Stimulated activated CD4-positive, alpha-beta T cell treated with anti-CD3 and anti-CD28 coated beads, TNF-alpha, amount 100 ng/mL, for 48 hours (primary cell): Measurements from ENCODE around the gene LINS1.
A peak's percentile ranks its signal among the peaks of the same experiment; 100 is the strongest.

Experiments
- DNase-seq, 3 donors: peaks; one replicate each; pipeline ENCODE4 v3.0.0-alpha.2; 2020; ENCODE audit warnings: low read depth in 3 of 3

LINS1 gene, protein sequence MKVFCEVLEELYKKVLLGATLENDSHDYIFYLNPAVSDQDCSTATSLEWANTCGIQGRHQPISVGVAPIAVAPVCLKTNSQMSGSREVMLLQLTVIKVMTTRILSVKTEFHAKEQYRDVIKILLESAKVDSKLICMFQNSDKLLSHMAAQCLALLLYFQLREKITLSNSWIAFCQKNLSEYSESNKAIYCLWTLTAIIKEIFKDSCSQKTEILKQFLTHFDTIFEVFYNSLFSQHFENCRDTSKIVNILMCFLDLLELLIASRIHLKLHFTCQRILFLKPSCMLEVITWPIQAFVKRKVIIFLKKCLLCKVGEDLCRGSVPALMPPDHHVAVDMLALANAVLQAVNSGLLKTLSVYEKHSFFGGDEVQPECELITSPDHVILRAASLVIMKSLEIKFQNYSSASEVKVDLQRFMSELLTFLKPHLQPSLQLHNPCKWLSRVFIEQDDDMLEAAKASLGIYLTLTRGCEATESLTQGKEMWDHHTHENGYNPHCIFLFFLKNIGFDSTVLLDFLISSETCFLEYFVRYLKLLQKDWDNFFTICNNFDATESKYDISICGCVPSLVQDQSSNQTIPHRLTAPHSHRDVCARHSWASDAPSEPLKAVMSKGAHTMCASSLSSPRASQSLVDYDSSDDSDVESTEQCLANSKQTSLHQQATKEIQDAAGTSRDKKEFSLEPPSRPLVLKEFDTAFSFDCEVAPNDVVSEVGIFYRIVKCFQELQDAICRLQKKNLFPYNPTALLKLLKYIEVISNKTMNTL

DNA sequence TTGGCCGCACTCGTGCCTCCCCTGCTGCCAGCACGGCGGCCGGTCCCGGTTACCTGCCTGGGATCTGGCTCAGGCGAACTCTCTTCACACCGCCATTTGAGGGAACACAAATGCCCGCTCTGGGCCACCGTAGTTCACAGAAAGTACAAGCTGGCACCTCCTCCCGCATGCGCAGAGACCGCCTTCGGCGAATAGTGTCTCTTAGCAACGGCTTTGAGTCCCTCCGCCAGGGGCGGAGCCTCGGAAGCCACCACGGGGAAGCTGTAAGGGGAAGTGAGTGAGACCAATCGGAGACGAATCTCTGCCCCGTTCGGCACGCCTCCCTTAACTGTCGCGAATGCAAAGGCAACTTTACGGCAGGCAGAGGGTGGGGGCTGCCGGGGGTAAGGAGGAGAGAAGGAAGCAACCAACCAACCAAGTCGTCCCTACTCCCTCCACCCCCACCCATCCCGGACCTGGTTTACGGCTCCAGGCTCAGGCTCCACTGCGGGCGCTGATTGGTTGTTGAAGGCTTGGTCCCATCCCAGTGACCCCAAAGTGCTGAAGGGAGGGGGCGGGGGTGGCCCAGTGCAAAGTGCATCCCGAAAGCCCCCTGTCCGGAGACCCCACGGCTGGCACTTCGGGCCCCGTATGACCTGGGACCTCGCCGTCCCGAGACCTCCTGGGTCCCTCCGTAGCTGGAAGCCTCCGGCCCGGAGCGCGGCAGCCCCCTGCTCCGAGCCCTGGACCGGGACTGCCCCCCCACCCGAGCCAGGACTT lies at the start of gene LINS1, which contains the start of gene ASB7:
LINS1 (minus strand) TSS at position 121 of the 759 bp plus-strand sequence. CDS start 21,342 bp downstream, outside the sequence.
ASB7 (plus strand) TSS at position 526 of the 759 bp plus-strand sequence. CDS start 9,628 bp downstream, outside the sequence.
- peak; percentile 98 to 99 (median 98) for DNase-seq

DNA sequence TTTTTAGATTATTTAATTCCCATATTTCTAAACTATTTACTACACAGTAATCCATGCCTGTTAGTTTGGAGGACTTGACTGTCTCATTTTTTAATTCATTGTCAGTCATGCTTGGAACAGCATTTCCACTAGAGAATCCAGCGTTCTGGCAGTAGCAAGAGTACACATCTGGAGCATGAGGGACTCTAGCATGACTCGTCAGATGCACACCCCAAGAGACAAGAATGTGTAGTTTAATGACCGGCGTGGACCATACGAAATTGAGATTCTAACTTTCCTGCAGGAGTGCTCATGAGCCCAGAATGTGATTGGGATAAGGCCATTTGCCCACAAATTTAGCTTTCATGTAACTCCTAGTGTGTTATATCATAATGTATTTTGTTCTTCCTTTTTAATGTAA lies 49.3 kb upstream of the LINS1 start:
- no peak for DNase-seq

DNA sequence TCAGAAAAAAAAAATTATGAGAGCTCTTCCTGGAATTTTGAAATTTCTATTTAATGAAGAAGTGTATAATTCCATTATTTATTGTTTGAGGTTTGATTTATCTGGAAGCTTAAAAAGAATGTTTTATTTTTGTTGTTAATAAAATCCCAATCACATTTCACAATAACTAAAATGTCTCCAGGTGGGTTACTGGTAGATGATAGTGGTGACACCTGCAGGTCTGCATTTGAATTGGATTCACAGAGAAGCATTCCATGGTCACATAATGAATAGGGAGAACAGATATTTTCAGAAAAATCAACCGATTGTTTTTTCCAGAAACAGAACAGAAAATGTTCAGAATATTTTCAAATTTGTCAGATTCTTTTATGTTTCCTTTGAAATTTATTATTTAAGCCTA lies 48.7 kb upstream of the LINS1 start:
- DNase-seq, result no peak

DNA sequence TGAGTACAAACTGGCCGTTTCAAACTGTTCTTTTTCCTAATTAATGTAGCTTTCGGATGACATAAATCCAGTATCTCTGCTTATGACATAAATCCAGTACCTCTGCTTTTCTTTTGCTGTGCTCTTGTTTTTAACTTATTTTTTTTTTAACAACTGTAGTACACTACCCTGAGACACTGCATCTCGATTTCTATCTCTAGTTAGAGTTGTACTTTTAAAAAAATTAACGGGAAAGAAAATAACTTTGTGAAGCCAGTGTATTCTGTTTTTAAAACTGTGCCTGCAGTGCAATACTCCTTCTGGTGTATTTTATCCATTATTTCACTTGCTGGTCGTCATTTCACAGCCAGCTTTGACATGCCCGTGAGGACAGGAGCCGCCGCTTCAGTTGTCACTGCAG lies 47.0 kb upstream of the LINS1 start:
- DNase-seq, result no peak

DNA sequence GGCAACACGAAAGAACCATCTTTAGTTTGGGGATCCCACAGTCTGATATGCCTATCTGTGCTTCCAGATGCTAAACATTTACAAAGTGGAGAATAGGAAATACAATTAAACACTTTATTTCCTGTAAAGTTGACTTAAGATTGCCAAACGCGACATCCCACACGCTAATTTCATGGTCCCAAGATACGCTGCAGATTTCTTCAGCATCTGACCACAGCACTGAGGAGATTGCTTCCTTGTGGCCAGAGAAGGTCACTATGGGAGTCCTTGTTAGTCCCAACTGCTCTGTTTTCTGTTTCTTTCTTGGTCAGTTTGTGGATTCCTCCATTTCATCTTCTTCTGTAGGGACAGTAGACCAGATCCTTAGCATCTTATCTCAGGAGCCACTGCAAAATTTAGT lies 43.7 kb upstream of the LINS1 start:
- no peak for DNase-seq

DNA sequence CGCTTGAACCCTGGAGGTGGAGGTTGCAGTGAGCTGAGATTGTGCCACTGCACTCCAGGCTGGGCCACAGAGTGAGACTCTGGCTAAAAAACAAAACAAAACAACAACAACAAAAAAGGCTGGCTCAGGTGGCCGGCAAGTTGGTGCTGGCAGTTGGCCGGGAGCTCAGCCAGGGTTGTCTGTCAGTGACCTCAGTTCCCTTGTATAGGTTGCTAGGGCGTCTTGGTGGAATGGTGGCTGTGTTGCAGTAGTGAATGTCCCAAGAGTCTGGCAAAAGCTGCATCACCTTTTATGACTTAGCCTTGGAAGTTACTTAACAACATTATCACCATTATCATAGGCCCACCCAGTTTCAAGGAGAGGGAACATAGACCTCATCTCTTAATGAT lies 41.0 kb upstream of the LINS1 start:
- no peak for DNase-seq

DNA sequence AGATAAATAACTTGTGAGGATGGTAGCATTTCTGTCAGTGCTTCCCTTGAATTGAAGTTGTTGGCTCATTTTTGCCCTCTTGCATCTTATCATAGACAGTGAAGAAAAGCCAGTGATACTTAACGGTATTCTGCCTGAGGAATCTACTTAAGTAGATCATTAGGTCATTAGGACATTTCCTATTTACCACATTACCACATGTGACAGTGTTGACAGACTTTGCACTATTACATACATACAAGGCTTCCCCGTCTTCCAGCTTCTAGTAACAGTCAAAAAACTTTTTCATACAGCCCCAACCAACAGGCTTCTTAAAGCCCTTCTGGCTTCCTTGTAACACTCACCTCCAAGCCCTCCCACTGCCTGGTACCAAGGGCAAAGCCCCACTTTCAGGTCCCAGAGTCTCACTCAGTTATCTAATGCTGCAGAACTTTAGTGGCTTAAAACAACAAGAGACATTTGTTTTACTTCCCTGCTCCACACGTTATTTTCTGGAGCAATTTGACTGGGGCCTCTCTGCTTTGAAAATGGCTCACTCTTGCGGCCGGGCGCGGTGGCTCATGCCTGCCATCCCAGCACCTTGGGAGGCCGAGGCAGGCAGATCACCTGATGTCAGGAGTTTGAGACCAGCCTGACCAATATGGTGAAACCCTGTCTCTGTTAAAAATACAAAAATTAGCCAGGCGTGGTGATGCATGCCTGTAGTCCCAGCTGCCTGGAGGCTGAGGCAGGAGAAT lies 40.4 kb upstream of the LINS1 start:
- no peak for DNase-seq

DNA sequence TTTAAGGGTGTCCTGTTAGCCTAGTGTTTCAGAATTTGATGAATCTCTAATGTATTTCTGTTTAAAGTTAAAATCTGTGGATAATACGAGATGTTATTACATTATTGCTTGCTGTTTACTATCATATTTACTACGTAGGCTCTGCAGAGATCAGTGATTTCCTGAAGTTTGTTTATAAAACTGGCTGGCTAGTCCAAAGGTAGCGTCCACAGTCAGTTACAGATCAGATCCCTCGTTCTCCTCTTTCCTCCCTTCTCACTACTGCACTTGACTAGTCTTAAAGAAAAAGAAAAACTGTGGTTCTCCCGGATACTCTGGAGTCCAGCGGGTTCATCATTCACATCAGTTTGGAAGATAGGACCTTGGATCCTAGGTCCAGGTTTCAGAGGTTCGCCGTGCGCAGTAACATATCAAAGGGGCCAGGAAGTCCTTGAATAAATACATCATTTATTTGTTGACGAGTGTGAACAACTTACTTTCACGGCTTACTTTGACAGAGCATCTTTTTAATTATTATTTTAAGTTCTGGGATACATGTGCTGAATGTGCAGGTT lies 36.3 kb upstream of the LINS1 start:
- DNase-seq, result no peak

DNA sequence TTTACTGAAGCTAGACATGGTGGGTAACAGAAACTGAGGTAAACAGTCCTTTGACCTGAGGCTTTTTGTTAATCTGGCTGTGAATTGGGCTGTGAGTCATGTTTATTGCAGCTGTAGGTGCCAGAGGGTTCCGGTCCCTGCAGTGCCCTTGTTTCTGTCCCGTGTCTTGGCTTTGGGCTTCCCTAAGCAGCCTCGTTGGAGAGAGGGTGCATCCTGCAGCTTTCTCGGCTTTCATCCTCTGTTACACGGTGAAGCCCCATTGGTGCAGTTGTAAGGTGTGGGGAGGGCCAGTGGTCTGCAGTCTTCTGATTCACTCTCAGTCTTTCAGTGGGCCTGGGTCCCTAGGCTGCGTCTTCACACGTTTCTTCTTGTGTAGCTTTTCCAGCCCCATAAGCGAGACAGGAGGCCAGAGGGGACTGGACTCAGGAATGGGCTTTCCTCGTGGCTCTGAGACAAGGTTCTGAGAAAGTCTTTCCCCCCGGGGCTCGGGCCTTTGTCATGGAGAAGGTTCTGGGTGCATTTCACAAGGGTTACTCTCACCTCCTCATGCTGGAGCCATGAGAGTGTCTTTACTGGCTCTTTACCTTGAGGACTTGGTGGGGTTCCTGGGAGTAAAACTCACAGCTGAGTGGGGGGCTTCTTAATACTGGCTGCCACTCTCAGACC lies 33.6 kb upstream of the LINS1 start:
- no peak for DNase-seq

DNA sequence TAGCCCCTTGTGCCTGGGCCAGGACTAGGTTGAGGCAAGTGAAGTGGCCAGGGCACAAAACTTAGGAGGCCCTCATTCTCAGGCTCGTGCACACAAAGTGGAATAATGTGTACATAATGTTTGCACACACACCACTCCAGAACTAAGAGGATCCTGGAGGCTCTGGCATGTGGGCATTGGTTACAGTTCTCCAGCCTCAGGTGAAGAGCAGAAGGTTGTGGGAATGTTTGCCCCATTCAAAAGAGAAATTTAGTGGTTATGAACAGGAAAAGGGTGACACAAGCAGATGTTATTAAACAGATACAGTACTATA lies 31.7 kb upstream of the LINS1 start:
- no peak for DNase-seq

DNA sequence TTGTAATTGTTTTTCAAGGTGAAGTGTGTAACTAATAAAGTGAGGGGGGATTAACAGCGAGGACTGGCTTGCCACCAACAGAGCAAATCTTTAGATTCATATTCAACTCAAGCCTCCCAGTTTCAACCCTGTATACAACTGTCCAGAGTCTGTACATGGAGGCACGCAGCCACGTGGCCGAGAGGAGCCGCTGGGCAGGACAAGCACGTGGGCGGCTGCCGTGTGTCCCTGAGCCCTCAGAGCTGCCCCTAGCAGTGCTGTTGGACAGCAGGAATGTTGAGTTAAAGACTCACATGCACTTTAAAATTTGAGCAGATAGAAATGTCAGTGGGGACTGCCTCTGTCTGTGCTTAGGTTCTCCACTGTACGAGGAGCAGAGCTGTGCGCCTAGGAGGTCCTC lies 29.8 kb upstream of the LINS1 start:
- no peak for DNase-seq

DNA sequence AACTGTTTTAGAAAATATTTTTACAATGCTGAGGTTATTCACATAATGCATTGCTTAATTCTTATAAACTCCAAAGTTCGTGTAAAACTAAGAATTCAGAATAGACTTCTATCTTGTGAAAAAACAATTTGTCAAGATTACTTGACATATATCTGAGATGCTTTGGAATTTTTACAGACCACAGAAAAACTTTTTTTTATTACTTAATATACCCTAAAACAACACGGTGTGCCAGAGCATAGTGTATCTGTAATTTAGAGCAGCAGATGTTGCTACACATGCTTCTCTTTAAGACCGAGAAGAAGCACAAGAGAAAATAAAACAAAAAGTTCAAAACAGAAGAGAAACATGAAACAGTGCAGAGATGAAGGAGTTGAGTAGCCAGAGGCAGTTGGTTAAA lies 26.8 kb upstream of the LINS1 start:
- DNase-seq, result no peak

DNA sequence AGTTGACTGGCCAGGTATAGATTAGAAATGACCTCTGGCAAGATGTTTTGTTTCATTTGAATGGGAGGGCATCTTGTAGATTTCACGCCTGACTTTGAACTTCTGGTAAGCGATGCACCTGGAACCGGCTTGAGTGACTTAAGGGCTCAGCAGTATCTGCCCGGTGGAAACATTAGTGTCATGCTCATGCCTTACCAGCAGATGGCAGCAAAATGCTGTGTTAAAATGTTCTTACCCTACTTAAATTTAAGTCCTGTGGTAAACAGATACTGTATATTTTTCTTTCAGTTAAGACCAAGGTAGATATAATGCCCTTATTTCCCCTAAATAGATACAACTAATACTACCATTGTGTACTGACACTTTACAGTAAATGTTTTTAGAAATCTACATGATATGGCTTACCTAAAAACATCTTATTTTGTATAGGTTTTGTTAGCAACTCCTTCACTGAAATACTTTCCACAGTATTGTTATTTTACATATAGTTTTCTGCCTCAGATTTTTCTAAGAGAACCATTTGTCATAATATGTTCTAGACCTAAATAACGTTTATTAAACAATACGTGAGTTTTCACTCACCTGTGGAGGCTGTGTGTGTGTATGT lies 25.9 kb upstream of the LINS1 start:
- DNase-seq, result peak; percentile 17 to 43 (median 33)

DNA sequence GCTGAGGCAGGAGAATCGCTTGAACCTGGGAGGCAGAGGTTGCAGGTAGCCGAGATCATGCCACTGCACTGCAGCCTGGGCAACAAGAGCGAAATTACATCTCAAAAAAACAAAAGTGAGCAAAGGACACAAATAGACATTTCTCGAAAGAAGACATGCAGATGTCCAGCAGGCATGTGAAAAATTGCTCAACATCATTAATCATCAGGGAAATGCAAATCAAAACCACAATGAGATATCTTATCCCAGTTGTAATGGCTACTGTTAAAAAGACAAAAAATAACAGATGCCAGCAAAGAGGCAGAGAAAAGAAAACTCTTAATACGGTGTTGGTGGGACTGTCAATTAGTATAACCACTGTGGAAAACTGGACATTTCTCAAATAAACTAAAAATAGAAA lies 21.3 kb upstream of the LINS1 start:
- DNase-seq, result no peak

DNA sequence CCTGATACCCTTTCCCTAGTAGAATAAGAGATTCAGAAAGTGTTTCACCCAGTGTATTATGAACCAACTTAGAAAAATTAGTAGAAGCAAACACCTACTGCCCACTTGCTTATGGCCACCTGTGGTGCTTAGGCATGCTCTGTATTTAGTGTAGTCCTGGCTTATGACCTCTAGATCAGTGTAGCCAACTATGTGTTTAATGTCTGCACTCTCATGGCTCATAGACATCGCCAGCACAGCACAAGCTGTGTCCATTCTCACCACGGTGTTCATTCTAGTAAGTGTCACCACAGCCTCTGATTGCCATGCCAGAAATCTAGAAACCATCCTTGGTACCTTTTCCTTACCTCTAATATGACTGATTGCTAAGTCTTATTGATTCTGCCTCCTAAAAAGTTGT lies 14.7 kb upstream of the LINS1 start:
- DNase-seq, result no peak

DNA sequence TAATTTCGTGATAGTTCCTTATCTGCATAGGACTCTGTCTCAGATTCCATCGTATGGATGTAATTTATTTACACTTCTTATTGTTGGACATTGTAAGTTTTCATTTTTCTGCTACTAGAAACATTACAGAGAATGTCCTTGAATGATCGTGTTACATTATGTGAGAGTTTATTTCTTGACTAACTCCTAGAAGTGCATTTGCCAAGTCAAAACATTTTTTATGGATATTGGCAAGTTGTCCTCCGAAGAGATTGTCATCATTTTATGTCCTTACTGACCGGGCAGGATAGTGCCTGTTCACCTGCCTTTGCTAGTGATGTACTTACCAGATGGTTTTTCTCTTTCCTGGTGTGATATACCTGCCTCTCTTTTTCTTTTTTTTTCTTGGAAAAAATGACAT lies 13.8 kb upstream of the LINS1 start:
- no peak for DNase-seq

DNA sequence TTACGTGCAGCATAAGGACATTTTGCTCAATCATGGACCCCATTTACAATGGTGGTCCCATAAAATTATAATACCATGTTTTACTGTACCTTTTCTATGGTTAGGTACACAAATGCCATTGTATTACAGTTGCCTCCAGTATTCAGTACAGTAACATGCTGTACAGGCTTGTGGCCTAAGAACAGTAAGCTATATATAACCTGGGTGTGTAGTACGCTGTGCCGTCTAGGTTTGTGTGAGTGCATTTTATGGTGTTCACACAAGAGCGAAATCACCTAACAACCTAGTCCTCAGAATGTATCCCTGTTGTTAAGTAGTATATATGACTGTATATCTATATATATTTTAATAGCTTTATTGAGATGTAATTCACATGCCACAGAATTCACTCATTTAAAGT lies 12.9 kb upstream of the LINS1 start:
- no peak for DNase-seq

DNA sequence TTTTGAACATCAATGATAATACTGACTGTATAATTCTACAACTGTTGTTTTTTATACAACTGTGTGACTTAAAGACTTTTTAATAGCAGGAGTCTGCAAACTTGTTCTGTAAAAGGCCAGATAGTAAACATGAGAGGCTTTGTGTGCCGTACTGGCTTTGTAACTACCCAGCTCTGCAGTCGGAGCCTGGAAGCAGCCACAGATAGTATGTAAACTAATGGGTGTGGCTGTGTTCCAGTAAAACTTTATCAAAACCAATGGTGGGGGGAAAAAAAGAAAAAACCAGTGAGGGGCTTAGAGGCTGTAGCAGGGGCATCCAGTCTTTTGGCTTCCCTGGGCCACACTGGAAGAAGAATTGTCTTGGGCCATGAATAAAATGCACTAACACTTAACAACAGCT lies 12.4 kb upstream of the LINS1 start:
- no peak for DNase-seq

DNA sequence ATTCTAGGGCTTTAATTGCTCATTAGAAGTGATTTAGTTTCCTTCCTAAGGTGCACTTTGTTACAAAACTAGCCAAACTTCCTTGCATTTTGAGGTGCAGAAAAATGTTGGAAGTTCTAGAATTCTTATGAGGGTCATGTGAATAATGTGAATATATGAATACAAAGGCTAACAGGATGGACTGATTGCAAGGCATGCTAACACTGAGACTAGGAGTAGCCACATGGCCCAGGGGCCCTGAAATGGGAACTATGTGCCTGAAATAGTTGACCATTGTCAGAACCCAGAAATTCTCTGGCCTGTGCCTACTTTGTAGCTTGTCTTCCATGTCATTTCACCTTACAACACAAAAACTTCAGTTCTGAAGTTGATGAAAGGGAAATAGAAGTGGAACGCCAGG lies 11.2 kb upstream of the LINS1 start:
- DNase-seq, result no peak

DNA sequence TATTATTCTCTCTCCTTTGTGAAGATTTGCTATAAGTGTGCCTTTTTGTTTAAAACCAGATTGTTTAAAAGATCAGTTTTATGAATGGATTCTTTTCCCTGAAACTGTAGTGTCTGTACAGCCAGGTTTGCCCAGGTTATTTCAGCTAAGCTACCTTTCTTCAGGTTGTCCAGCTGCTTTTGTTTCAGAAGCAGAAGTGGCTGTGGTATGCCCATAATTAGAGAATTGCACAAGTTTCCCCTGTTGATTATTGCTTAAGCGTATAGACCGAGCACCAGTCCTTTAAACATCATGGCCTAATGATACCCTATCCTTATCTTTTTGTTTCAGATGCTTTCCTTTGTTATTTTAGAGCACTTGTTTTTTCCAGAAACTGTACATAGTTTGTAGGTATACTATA lies 10.6 kb upstream of the LINS1 start:
- DNase-seq, result no peak
